ENCODE data around the gene VAMP1. TPM values are rescaled to one million over a fixed set of nuclear protein-coding genes. Genes with fewer than 3 reads are reported as not detected.

Gene VAMP1
- total RNA-seq, 1 donor from 2014 or later = 39.9 TPM

GRCh38 chr12:6452944-6453630 is 17.4 kb downstream of the VAMP1 start:
- intact Hi-C loops (cut with micrococcal nuclease) = loop anchor here (1.0 to 5.0 kb wide), 7 partner anchors 8 to 118 kb away; partner anchors contain the start of genes CD27, MRPL51, NCAPD2 and VAMP1

GRCh38 chr12:6452245-6452943 is 18.1 kb downstream of the VAMP1 start:
- intact Hi-C loops (cut with micrococcal nuclease) = loop anchor here (1.0 to 5.0 kb wide), 7 partner anchors 8 to 118 kb away; partner anchors contain the start of genes CD27, MRPL51, NCAPD2 and VAMP1

GRCh38 chr12:6451348-6452244 is 18.9 kb downstream of the VAMP1 start, which contains the start of gene TAPBPL:
Gene TAPBPL (plus strand): TSS chr12:6452042. CDS start chr12:6452249, 207 bp downstream.
- intact Hi-C loops (cut with micrococcal nuclease) = loop anchor here (1.0 to 5.0 kb wide), 7 partner anchors 7 to 117 kb away; partner anchors contain the start of genes CD27, MRPL51, NCAPD2 and VAMP1

DNA sequence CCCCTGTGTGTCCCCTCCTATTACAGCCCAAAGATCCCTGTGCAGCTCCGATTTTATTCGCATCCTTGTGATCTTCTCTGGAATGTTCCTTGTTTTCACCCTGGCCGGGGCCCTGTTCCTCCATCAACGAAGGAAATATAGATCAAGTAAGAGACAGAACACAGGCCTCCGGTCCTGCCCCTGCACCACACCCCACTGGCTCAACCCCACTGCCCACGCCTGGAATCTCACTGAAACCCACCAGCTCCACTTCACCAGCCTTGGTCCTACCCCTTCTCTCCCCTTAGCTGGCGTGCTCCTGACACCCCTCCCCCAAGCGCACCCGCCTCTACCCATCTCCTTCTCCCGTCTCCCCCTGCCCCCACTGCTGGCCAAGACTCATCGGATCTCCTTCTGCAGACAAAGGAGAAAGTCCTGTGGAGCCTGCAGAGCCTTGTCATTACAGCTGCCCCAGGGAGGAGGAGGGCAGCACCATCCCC is 19.6 kb downstream of the VAMP1 start:
- intact Hi-C loops (cut with micrococcal nuclease) = loop anchor here (5.0 kb wide), 1 partner anchor 41 kb away; the partner anchor contains the start of genes MRPL51 and NCAPD2

DNA sequence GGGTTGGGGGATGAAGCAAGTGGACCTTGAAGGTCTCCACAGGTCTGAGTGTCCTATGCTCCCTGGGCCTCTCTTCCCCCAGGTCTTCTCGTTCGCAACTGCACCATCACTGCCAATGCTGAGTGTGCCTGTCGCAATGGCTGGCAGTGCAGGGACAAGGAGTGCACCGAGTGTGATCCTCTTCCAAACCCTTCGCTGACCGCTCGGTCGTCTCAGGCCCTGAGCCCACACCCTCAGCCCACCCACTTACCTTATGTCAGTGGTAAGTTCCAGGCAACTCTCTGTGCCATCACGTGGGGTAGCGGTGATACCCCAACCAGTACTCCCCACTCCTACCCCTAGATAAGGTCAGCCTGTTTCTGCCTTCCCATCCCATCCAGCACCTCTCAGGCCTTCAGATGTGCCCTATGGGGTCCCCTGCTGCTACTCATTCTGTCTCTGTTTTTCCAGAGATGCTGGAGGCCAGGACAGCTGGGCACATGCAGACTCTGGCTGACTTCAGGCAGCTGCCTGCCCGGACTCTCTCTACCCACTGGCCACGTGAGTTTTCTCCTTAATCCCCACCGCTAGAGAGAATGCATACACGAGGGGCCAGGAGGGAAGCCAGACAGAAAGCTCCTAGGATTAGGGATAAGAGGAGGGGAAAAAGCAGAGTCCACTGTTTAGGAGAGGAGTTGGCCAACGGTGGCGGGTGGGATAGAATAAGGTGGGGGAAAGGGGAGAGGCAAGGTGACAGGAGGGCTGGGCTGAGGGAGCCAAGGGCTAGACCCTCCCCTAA is 20.2 kb downstream of the VAMP1 start:
- intact Hi-C loops (cut with micrococcal nuclease) = loop anchor here (5.0 kb wide), 1 partner anchor 42 kb away; the partner anchor contains the start of genes MRPL51 and NCAPD2

DNA sequence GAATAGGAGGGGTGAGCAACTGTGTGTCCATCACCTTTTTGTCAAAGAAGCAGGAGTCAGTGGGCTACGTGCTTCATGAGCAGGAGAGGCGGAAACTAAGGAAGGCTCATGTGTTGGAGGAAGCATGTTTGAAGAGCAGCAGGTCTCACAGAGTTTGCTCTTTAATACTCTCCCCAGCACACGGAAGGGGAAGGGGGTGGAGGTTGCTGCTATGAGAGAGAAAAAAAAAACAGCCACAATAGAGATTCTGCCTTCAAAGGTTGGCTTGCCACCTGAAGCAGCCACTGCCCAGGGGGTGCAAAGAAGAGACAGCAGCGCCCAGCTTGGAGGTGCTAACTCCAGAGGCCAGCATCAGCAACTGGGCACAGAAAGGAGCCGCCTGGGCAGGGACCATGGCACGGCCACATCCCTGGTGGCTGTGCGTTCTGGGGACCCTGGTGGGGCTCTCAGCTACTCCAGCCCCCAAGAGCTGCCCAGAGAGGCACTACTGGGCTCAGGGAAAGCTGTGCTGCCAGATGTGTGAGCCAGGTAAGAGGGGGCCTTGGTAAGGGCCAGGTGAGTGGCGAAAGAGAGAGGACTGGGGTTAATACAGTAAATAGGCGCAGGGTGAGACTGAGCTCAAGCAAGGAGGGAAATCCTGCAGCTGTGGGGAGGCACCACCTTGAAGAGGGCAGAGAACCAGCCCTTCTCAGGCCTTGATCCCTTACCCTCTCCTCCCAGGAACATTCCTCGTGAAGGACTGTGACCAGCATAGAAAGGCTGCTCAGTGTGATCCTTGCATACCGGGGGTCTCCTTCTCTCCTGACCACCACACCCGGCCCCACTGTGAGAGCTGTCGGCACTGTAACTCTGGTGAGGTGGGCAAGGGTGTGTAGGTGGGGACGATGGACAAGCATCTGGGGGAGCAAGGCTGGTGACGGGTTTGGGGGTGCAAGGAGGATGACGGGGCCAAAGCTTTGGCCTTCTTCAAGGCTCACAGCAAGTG is 25.5 kb downstream of the VAMP1 start, which contains the start of gene CD27:
Gene CD27, plus strand, starts transcription at position 252 of the 985 bp plus-strand sequence. Its CDS starts 141 bp downstream, at position 393.
- intact Hi-C loops (cut with micrococcal nuclease) = loop anchor here (1.0 kb wide), 4 partner anchors 7 to 22 kb away; partner anchors contain the start of gene TAPBPL

DNA sequence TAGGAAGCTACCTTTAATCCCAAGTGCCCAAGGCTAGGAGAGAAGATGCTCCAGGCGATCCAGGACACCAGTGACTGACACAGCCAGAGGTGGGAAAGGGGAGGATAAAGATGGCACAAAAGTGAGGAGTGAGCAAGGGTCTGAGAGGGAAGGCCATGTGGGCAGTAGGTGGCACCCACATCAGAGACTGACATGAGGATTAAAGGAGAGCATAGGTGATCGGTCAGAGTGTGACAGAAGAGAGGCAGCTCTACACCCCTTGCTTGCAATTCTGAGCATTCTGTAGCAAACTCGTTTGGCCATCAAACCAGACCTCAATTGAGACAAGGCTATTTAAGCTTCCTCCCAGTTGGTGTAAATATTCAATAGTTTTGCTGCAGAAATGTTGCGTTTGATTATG is 26.4 kb downstream of the VAMP1 start:
- intact Hi-C loops (cut with micrococcal nuclease) = loop anchor here (1.0 kb wide), 4 partner anchors 8 to 21 kb away; partner anchors contain the start of gene TAPBPL

- intact Hi-C loops (cut with micrococcal nuclease) = no loop called here
These were observed 27.0 kb downstream of the VAMP1 start for GRCh38 chr12:6443361-6443983.

GRCh38 chr12:6442836-6443235 is 27.6 kb downstream of the VAMP1 start:
- intact Hi-C loops (cut with micrococcal nuclease) = no loop called here

GRCh38 chr12:6440391-6440790 is 30.1 kb downstream of the VAMP1 start:
- intact Hi-C loops (cut with micrococcal nuclease) = no loop called here

GRCh38 chr12:6438345-6438744 is 32.1 kb downstream of the VAMP1 start:
- intact Hi-C loops (cut with micrococcal nuclease) = no loop called here

DNA sequence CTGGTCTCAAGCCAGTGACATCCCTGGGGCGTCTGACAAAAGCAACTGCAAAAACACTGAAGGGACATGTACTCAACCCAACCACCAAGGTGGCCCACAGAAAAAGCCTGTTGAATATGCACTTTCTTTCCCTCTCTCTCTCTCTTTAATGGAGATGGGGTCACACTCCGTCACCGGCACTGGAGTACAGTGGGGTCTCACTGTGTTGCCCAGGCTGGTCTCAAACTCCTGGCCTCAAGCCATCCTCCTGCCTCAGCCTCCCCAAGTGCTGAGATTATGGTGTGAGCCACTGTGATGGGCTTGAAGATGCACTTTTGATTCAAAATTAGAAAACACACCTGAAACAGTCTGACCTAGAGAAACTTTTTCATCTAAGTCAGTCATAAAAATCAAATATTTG is 32.9 kb downstream of the VAMP1 start:
- intact Hi-C loops (cut with micrococcal nuclease) = no loop called here

GRCh38 chr12:6435961-6436715 is 34.3 kb downstream of the VAMP1 start:
- intact Hi-C loops (cut with micrococcal nuclease) = no loop called here

DNA sequence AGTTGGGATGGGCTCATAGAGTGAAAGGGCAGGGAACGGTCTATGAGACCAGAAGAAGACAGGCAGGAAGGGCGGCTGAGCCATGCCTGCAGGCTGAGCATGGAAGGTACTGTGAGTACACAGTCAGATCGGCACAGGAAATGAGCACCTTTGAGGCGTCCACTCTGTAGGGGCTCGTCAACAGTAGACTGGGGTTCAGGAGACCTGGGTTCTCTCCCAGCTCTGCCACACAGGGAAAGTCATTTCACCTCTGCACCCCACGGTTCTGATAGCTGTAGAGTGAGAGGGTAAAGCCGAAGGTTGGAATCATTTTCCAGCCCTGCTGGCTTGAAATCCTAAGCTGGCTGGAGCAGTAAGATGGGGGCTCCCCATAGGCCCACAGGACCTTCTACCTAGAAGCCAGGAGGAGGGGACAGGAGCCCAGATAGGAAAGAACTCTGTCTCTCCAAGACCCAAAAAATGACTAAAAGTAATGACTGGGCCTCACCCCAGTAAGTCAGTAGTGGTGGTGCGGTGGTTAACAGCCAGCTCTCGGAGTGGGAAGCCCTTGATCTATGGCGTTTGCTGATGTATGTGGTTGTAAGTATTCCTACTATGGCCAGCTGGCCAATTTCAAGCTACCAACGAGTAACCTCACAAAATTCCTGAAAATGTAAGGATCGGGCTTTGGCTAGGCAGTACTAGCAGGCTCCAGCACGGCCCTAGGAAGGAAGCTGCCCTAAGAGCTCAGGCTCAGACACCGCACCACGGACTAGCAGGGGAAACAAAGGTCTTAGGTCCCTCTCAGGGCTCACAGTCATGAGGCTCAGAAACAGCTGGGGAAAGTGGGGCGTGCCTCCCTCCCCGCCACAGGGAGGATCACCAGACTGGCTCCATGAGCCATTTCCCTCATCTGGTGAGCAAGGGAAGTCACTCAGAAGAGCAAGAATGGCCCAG is 36.0 kb downstream of the VAMP1 start:
- intact Hi-C loops (cut with micrococcal nuclease) = loop anchor here (1.0 kb wide), 1 partner anchor 10 kb away; the partner anchor contains the start of gene CD27

- intact Hi-C loops (cut with micrococcal nuclease) = no loop called here
These were observed 37.5 kb downstream of the VAMP1 start for GRCh38 chr12:6432991-6433390.

Measured in T-helper 1 cell treated with Interleukin-12 subunit alpha and Interleukin-12 subunit beta and Interleukin-4 antibody, amounts not matched to agents 30 ng/mL and 1 ng/mL, for 36 hours (primary cell).